SK-N-SH (cell line): Measurements from ENCODE around the gene SC5D.

ENCODE experiments used
- CHD2 ChIP-seq: fragments of 150-350 bp; IDR thresholded peaks from 2 replicates; pipeline ENCODE4 v1.6.1; 2018; ENCODE audit warnings: low read length; ENCODE audit not compliant: partially characterized antibody
- CTCF ChIP-seq: fragments of 200-600 bp; sonication (generic); IDR thresholded peaks from 2 replicates; pipeline ENCODE4 v1.6.1; 2017; ENCODE audit warnings: antibody characterized with exemption, mild to moderate bottlenecking, moderate library complexity
- ELF1 ChIP-seq: IDR thresholded peaks from 2 replicates; pipeline ENCODE4 v1.4.0; 2012
- EP300 ChIP-seq, 2 experiments: IDR thresholded peaks; 2 replicates each; pipeline versions ENCODE4 v1.4.0 to v1.6.1; 2012; ENCODE audit warnings: borderline replicate concordance in 1 of 2, low read depth in 1 of 2, low read length in 1 of 2
- EZH2phosphoT487 ChIP-seq: fragments of 200-600 bp; sonication (generic); IDR thresholded peaks from 2 replicates; pipeline ENCODE4 v1.6.1; 2017; ENCODE audit warnings: low read depth, mixed run types, mild to moderate bottlenecking, antibody characterized with exemption, moderate library complexity, borderline replicate concordance
- FOXM1 ChIP-seq: IDR thresholded peaks from 2 replicates; pipeline ENCODE4 v1.4.0; 2012; ENCODE audit warnings: low read depth, mild to moderate bottlenecking
- NRF1 ChIP-seq: IDR thresholded peaks from 2 replicates; pipeline ENCODE4 v1.6.1; 2012; ENCODE audit warnings: low read depth, mild to moderate bottlenecking, low read length
- POLR2AphosphoS5 ChIP-seq: IDR thresholded peaks from 2 replicates; pipeline ENCODE4 v1.6.1; 2012; ENCODE audit warnings: low read depth, low read length
- RAD21 ChIP-seq: IDR thresholded peaks from 2 replicates; pipeline ENCODE4 v1.6.1; 2012; ENCODE audit warnings: mild to moderate bottlenecking, low read length
- REST ChIP-seq: IDR thresholded peaks from 2 replicates; pipeline ENCODE4 v1.6.1; 2012; ENCODE audit warnings: mild to moderate bottlenecking, low read depth, low read length, moderate library complexity
- RFX5 ChIP-seq: IDR thresholded peaks from 2 replicates; pipeline ENCODE4 v1.6.1; 2012; ENCODE audit warnings: mild to moderate bottlenecking, improper control_type of control experiment, low read length
- TCF12 ChIP-seq: IDR thresholded peaks from 2 replicates; pipeline ENCODE4 v1.4.0; 2012

GRCh38 chr11:121350314-121351082, 57.9 kb downstream of the SC5D start:
- TF ChIP-seq CTCF = no peak
- TF ChIP-seq EP300 (IDR thresholded peaks at IDR 0.05; ENCODE audit: borderline replicate concordance in 1 of 2, low read depth in 1 of 2, low read length in 1 of 2) = no peak
- TF ChIP-seq FOXM1 = no peak
- TF ChIP-seq POLR2AphosphoS5 = no peak
- no peak for TF ChIP-seq REST
- no peak for TF ChIP-seq CHD2
- no peak for TF ChIP-seq RAD21
- no peak for TF ChIP-seq EZH2phosphoT487
- no peak for TF ChIP-seq RFX5
- no peak for TF ChIP-seq ELF1
- no peak for TF ChIP-seq TCF12
- TF ChIP-seq NRF1 = no peak
